ENCODE data around the gene BID. TPM values are rescaled to one million over a fixed set of nuclear protein-coding genes. Genes with fewer than 3 reads are reported as not detected.

The BID gene
- total and polyA plus RNA-seq, 2 of the 8 experiments (the other 6 are each of a cell fraction or from before 2014, with no cell fraction given) = 39.3 to 114 TPM

GRCh38 chr22:17785185-17786184 lies 11.2 kb upstream of the BID start (continued):
- TF ChIP-seq KDM4A (IDR thresholded peaks at IDR 0.05; ENCODE audit: low read depth, low read length, severe bottlenecking) (no peak), ATF3 (IDR thresholded peaks at IDR 0.05; ENCODE audit: insufficient read depth, low read depth, low read length) (no peak), SP4 (IDR thresholded peaks at IDR 0.05; ENCODE audit: low read length) (no peak), CTCF (IDR thresholded peaks at IDR 0.05; ENCODE audit: control extremely low read depth in 1 of 3, insufficient read depth in 1 of 3, low read depth in 1 of 3, low read length in 3 of 3) (peak; percentile 89 to 99 (median 98)), RAD21 (IDR thresholded peaks at IDR 0.05 in 1 of 2, conservative IDR thresholded peaks at IDR 0.05 in 1 of 2; ENCODE audit: low read depth in 2 of 2, low read length in 2 of 2) (peak; percentile 74 to 79), KDM1A (IDR thresholded peaks at IDR 0.05; ENCODE audit: borderline replicate concordance, low read length) (peak; percentile 44; the same call in 1 of the 2 replicates)
